K562 (cell line): ENCODE results near the gene MEIS1. TPM values are rescaled to one million over a fixed set of nuclear protein-coding genes. Genes with fewer than 3 reads are reported as not detected.

ENCODE experiments used
- GABPB1 ChIP-seq: sonication (generic); formaldehyde crosslinking; IDR thresholded peaks from 2 replicates; pipeline ENCODE4 v1.8.0; 2022; ENCODE audit warnings: mild to moderate bottlenecking, missing genetic modification reagents
- KDM1A ChIP-seq, 2 experiments: fragments of 450-650 bp; IDR thresholded peaks; 2 replicates each; pipeline ENCODE4 v1.6.1; 2016; ENCODE audit warnings: mild to moderate bottlenecking in 2 of 2
- NCOA6 ChIP-seq: fragments of 450-650 bp; IDR thresholded peaks from 2 replicates; pipeline ENCODE4 v1.6.1; 2017; ENCODE audit warnings: mild to moderate bottlenecking
- NFE2 ChIP-seq: IDR thresholded peaks from 2 replicates; pipeline ENCODE4 v1.6.1; 2014; ENCODE audit warnings: antibody characterized with exemption, low read depth
- POU5F1 ChIP-seq: fragments of 150-350 bp; IDR thresholded peaks from 2 replicates; pipeline ENCODE4 v1.6.1; 2014; ENCODE audit warnings: borderline replicate concordance, low read length, low read depth, mild to moderate bottlenecking; ENCODE audit not compliant: partially characterized antibody
- SIX5 ChIP-seq, 2 experiments: IDR thresholded peaks; 2 replicates each; pipeline ENCODE4 v1.6.1; 2011; ENCODE audit warnings: low read length in 2 of 2, borderline replicate concordance in 1 of 2, low read depth in 1 of 2, mild to moderate bottlenecking in 1 of 2, moderate library complexity in 1 of 2; ENCODE audit not compliant: insufficient read depth in 1 of 2
- SMARCC2 ChIP-seq: fragments of 450-650 bp; IDR thresholded peaks from 2 replicates; pipeline ENCODE4 v1.6.1; 2017; ENCODE audit warnings: antibody characterized with exemption, moderate library complexity, mild to moderate bottlenecking, low read depth
- SRSF1 ChIP-seq: fragments of 200-400 bp; formaldehyde crosslinking; IDR thresholded peaks from 2 replicates; pipeline ENCODE4 v1.6.1; 2017; ENCODE audit warnings: mild to moderate bottlenecking, low read depth, low read length, moderate library complexity
- SRSF9 ChIP-seq: fragments of 200-400 bp; formaldehyde crosslinking; IDR thresholded peaks from 2 replicates; pipeline ENCODE4 v1.6.1; 2017; ENCODE audit warnings: low read depth, low read length, borderline replicate concordance
- ZNF354B ChIP-seq: fragments of 250-450 bp; sonication (Bioruptor Pico); IDR thresholded peaks from 2 replicates; pipeline ENCODE4 v1.4.0; 2020
- polyA plus RNA-seq, 8 experiments: library from polyadenylated mRNA; depleted of rRNA in 4 of 8; stranded (reverse) in 5 of 8; unstranded in 3 of 8; fragments of >200 nt; fragmentation: Nextera tagmentation in 2 of 8; fragmentation: Illumina TruSeq in 1 of 8; extraction: Ambion mirVana in 2 of 8; extraction: Trizol in 1 of 8; gene quantifications; 2 replicates each; pipeline versions ENCODE4 v1.2.1 to v1.2.3, GENCODE V29; 2011 to 2014; ENCODE audit warnings: inconsistent platforms in 1 of 8, missing spikeins in 1 of 8
- total RNA-seq, 7 experiments: library from RNA; depleted of rRNA in 6 of 7; stranded (reverse); fragments of >200 nt in 6 of 7; fragmentation: Illumina TruSeq in 2 of 7; extraction: Trizol in 2 of 7; gene quantifications; 2 replicates each; pipeline versions ENCODE4 v1.2.1 to v1.2.3, GENCODE V29; 2011 to 2021; ENCODE audit warnings: low replicate concordance in 1 of 7
- TF ChIP-seq, protein P1 (sequence below): sonication (generic); formaldehyde crosslinking; IDR thresholded peaks from 2 replicates; pipeline ENCODE4 v1.8.0; 2023; ENCODE audit warnings: mild to moderate bottlenecking, missing genetic modification reagents
- TF ChIP-seq, protein P2 (sequence below), 2 experiments: fragments of 450-650 bp; IDR thresholded peaks; 2 replicates each; pipeline ENCODE4 v1.6.1; 2018; ENCODE audit warnings: mild to moderate bottlenecking in 2 of 2, low read depth in 1 of 2; ENCODE audit not compliant: partially characterized antibody in 2 of 2
- TF ChIP-seq, protein P3 (sequence below): fragments of 250-450 bp; sonication (Bioruptor Pico); IDR thresholded peaks from 2 replicates; pipeline ENCODE4 v1.4.0; 2020; ENCODE audit warnings: borderline replicate concordance
- TF ChIP-seq, protein P4 (sequence below): IDR thresholded peaks from 2 replicates; pipeline ENCODE4 v1.6.1; 2011; ENCODE audit not compliant: insufficient read length; ENCODE audit errors: extremely low read depth

The MEIS1 gene
- total and polyA plus RNA-seq, 9 of the 15 experiments (the other 6 are each of a cell fraction or from before 2014, with no cell fraction given): 2.3 to 9.0 (median 5.9) TPM

DNA sequence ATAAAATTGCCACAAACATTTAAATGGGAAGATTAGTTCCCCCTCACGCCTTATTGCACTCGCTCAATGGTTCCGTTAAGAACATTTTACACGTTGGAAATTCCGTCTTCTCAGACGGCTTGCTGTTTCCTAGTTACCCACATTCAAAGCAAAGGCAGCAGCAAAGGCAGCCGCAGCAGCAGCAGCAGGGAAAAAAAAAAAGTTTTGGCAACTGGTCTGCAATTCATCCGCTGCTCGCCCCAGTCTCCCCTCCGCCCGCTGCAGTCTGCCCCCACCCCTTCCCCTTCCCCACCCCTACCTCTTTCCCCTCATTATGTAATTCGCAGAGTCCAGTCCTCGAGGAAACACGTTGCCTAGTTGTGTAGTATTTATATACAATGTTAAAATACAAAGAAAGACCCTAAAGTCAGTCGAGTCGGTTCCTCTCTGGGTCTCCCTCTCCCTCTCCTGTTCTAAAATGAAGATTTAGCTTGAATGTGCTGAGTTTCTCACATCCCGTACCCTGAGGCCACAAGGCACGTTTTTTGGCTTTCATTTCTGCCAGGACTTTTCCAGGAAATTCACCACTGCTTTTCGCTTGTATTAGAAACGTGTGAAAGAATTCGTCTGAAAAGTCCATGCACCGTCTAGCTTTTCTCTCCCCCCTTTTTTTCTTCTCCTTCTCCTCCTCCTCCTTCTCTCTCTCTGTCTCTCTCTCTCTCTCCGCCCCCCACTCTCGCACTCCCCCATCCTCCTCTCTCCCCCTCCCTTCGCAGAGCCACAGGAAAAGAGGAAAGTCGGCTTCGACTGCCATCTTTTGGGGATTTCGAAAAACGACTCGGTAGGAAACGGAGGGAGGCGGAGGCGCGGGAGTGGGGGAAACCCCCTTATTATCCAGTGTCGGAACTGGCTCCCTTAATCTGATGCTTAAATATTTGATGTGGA, 140.0 kb downstream of the MEIS1 start (continued):
- TF ChIP-seq, protein P1, sequence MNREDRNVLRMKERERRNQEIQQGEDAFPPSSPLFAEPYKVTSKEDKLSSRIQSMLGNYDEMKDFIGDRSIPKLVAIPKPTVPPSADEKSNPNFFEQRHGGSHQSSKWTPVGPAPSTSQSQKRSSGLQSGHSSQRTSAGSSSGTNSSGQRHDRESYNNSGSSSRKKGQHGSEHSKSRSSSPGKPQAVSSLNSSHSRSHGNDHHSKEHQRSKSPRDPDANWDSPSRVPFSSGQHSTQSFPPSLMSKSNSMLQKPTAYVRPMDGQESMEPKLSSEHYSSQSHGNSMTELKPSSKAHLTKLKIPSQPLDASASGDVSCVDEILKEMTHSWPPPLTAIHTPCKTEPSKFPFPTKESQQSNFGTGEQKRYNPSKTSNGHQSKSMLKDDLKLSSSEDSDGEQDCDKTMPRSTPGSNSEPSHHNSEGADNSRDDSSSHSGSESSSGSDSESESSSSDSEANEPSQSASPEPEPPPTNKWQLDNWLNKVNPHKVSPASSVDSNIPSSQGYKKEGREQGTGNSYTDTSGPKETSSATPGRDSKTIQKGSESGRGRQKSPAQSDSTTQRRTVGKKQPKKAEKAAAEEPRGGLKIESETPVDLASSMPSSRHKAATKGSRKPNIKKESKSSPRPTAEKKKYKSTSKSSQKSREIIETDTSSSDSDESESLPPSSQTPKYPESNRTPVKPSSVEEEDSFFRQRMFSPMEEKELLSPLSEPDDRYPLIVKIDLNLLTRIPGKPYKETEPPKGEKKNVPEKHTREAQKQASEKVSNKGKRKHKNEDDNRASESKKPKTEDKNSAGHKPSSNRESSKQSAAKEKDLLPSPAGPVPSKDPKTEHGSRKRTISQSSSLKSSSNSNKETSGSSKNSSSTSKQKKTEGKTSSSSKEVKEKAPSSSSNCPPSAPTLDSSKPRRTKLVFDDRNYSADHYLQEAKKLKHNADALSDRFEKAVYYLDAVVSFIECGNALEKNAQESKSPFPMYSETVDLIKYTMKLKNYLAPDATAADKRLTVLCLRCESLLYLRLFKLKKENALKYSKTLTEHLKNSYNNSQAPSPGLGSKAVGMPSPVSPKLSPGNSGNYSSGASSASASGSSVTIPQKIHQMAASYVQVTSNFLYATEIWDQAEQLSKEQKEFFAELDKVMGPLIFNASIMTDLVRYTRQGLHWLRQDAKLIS: no peak
- TF ChIP-seq SRSF9 (no peak), NFE2 (no peak), SIX5 (IDR thresholded peaks at IDR 0.05; ENCODE audit: borderline replicate concordance in 1 of 2, insufficient read depth in 1 of 2, low read depth in 1 of 2, low read length in 2 of 2) (no peak), SRSF1 (no peak), ZNF354B (CRISPR knock-in tag) (no peak), POU5F1 (no peak), NCOA6 (no peak), SMARCC2 (no peak), KDM1A (IDR thresholded peaks at IDR 0.05) (no peak), GABPB1 (CRISPR knock-in tag) (no peak)
- TF ChIP-seq, protein P2, sequence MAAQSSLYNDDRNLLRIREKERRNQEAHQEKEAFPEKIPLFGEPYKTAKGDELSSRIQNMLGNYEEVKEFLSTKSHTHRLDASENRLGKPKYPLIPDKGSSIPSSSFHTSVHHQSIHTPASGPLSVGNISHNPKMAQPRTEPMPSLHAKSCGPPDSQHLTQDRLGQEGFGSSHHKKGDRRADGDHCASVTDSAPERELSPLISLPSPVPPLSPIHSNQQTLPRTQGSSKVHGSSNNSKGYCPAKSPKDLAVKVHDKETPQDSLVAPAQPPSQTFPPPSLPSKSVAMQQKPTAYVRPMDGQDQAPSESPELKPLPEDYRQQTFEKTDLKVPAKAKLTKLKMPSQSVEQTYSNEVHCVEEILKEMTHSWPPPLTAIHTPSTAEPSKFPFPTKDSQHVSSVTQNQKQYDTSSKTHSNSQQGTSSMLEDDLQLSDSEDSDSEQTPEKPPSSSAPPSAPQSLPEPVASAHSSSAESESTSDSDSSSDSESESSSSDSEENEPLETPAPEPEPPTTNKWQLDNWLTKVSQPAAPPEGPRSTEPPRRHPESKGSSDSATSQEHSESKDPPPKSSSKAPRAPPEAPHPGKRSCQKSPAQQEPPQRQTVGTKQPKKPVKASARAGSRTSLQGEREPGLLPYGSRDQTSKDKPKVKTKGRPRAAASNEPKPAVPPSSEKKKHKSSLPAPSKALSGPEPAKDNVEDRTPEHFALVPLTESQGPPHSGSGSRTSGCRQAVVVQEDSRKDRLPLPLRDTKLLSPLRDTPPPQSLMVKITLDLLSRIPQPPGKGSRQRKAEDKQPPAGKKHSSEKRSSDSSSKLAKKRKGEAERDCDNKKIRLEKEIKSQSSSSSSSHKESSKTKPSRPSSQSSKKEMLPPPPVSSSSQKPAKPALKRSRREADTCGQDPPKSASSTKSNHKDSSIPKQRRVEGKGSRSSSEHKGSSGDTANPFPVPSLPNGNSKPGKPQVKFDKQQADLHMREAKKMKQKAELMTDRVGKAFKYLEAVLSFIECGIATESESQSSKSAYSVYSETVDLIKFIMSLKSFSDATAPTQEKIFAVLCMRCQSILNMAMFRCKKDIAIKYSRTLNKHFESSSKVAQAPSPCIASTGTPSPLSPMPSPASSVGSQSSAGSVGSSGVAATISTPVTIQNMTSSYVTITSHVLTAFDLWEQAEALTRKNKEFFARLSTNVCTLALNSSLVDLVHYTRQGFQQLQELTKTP (IDR thresholded peaks at IDR 0.05; ENCODE audit: low read depth in 1 of 2, partially characterized antibody in 2 of 2): peak; percentile 30 to 71
- TF ChIP-seq, protein P3, sequence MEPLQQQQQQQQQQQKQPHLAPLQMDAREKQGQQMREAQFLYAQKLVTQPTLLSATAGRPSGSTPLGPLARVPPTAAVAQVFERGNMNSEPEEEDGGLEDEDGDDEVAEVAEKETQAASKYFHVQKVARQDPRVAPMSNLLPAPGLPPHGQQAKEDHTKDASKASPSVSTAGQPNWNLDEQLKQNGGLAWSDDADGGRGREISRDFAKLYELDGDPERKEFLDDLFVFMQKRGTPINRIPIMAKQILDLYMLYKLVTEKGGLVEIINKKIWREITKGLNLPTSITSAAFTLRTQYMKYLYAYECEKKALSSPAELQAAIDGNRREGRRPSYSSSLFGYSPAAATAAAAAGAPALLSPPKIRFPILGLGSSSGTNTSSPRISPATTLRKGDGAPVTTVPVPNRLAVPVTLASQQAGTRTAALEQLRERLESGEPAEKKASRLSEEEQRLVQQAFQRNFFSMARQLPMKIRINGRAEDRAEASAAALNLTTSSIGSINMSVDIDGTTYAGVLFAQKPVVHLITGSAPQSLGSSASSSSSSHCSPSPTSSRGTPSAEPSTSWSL (CRISPR knock-in tag): no peak
- TF ChIP-seq, protein P4, sequence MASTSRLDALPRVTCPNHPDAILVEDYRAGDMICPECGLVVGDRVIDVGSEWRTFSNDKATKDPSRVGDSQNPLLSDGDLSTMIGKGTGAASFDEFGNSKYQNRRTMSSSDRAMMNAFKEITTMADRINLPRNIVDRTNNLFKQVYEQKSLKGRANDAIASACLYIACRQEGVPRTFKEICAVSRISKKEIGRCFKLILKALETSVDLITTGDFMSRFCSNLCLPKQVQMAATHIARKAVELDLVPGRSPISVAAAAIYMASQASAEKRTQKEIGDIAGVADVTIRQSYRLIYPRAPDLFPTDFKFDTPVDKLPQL: no peak
